ENCODE measurements around the gene ASB3. TPM values are rescaled to one million over a fixed set of nuclear protein-coding genes. Genes with fewer than 3 reads are reported as not detected.

The ASB3 gene
- total and polyA plus RNA-seq, 2 donors (not counting 3 experiments of a cell fraction or from before 2014, with no cell fraction given) = 20.3 to 20.5 TPM

DNA sequence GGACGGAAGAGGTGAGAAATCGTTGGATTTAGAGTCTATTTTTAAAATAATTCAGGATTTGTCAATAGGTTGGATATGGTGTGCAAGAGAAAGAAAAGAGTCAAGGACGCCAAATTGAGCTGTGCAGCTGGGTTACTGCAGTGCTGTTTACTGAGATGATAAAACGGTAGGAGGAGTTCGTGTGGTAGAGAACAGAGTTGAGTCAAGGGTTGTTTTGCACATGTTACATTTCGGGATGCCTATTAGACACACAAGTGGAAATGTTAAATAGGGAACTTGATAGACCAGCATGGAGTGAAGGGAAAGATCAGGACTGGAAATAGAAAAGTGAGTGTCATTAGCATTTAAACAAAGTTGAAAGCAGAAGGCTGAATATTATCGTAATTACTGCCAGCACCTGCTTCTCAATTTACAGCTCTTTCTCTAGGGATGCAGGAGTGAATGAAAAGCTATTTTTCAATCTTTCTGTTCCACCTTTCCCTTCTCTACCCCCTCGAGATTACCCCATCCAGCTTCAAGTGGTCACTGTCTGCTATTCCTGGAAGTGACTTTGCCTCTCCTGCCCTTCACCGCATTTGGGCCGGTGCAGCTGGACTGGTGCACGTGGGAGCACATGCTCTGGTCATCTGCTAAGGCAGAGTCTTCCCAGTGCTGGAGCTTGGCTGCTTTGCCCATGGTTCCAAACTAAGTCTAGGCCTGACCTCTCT, 42.7 kb upstream of the ASB3 start:
- H3K79me2 ChIP-seq (ENCODE audit: control insufficient read depth, insufficient read depth, low read length) = no peaks in the 10 kb centered on the region
- no peak overlapping the region for H2AFZ ChIP-seq (ENCODE audit: low read depth, low read length)
- H4K20me1 ChIP-seq (replicated peaks; ENCODE audit: control insufficient read depth, extremely low read depth, insufficient read depth, low read length) = no peaks in the 10 kb centered on the region
- intact Hi-C loops (cut with micrococcal nuclease) (no loop called here), dilution Hi-C loops (cut with MboI; ENCODE audit: extremely low pct_ligation_motif_present, low sequenced_read_pairs) (no loop called here)
- H3K27ac ChIP-seq (ENCODE audit: insufficient read depth, low read depth, low read length) = no peak overlapping the region
- H3K9me1 ChIP-seq (replicated peaks; ENCODE audit: control insufficient read depth, extremely low read depth, insufficient read depth, low read length) = no peaks in the 10 kb centered on the region
- no peak overlapping the region for H3K4me3 ChIP-seq (replicated peaks in 1 of 3; ENCODE audit: insufficient read depth in 1 of 3, low read depth in 1 of 3, low read length in 3 of 3)
- no peaks in the 10 kb centered on the region for H3K36me3 ChIP-seq (ENCODE audit: control insufficient read depth in 2 of 2, extremely low read depth in 1 of 2, insufficient read depth in 2 of 2, low read length in 2 of 2)
- H3K4me1 ChIP-seq (ENCODE audit: control insufficient read depth, extremely low read depth, insufficient read depth, low read length) = no peaks in the 10 kb centered on the region
- no peak overlapping the region for H3K4me2 ChIP-seq (ENCODE audit: insufficient read depth, low read length)
- no peaks in the 10 kb centered on the region for H3K9me3 ChIP-seq (replicated peaks; ENCODE audit: control insufficient read depth, insufficient read depth, low read length)
- no peaks in the 10 kb centered on the region for H3K27me3 ChIP-seq (ENCODE audit: control insufficient read depth in 2 of 2, insufficient read depth in 2 of 2, low read length in 2 of 2)
- no TSS peak for BruUV-seq (replicated peaks)
- DNase-seq (ENCODE audit: low read depth, low spot score) (no peak), FAIRE-seq (no peak)
- POLR2A ChIA-PET = no interaction called here
- H3K9ac ChIP-seq (replicated peaks; ENCODE audit: extremely low read depth, insufficient read depth, low read length) = no peak overlapping the region
- TF ChIP-seq FOS (IDR thresholded peaks at IDR 0.05; ENCODE audit: borderline replicate concordance, insufficient read depth, low read length) (no peak), MYC (IDR thresholded peaks at IDR 0.05; ENCODE audit: low read depth, low read length) (no peak), GATA2 (IDR thresholded peaks at IDR 0.05; ENCODE audit: insufficient read depth, insufficient read length, low read depth, low read length) (no peak), JUN (IDR thresholded peaks at IDR 0.05; ENCODE audit: borderline replicate concordance, insufficient read depth, insufficient read length, low read depth) (no peak), POLR2AphosphoS5 (IDR thresholded peaks at IDR 0.05; ENCODE audit: insufficient read depth, low read depth, low read length) (no peak), EZH2 (IDR thresholded peaks at IDR 0.05; ENCODE audit: borderline replicate concordance, low read depth, low read length, severe bottlenecking) (no peak), POLR2A (IDR thresholded peaks at IDR 0.05; ENCODE audit: low read depth, low read length) (no peak)
- TF ChIP-seq, protein P1, sequence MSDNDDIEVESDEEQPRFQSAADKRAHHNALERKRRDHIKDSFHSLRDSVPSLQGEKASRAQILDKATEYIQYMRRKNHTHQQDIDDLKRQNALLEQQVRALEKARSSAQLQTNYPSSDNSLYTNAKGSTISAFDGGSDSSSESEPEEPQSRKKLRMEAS (IDR thresholded peaks at IDR 0.05; ENCODE audit: insufficient read depth, insufficient read length) = no peak
- TF ChIP-seq, protein P2, sequence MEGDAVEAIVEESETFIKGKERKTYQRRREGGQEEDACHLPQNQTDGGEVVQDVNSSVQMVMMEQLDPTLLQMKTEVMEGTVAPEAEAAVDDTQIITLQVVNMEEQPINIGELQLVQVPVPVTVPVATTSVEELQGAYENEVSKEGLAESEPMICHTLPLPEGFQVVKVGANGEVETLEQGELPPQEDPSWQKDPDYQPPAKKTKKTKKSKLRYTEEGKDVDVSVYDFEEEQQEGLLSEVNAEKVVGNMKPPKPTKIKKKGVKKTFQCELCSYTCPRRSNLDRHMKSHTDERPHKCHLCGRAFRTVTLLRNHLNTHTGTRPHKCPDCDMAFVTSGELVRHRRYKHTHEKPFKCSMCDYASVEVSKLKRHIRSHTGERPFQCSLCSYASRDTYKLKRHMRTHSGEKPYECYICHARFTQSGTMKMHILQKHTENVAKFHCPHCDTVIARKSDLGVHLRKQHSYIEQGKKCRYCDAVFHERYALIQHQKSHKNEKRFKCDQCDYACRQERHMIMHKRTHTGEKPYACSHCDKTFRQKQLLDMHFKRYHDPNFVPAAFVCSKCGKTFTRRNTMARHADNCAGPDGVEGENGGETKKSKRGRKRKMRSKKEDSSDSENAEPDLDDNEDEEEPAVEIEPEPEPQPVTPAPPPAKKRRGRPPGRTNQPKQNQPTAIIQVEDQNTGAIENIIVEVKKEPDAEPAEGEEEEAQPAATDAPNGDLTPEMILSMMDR (IDR thresholded peaks at IDR 0.05; ENCODE audit: extremely low read depth in 1 of 2, insufficient read depth in 1 of 2, low read depth in 1 of 2, low read length in 2 of 2) = no peak
- CTCF ChIA-PET = no interaction called here

Data from endothelial cell of umbilical vein (primary cell).